Astrocyte of the spinal cord (primary cell): ENCODE data around the gene PMS1.
"Not testable (repeated sequence)": the region's sequence is repeated elsewhere in the genome, so short reads cannot be mapped to it uniquely, and the experiment has no call there.

Experiments used
- DNase-seq: peaks from one replicate; pipeline ENCODE4 v3.0.0; 2011; ENCODE audit warnings: low read depth, low spot score
- H3K4me3 ChIP-seq: 2 replicates; pipeline ENCODE4 v1.5.1; 2011; ENCODE audit warnings: low read depth, mild to moderate bottlenecking, low read length, moderate library complexity
- CTCF ChIP-seq: IDR thresholded peaks from 2 replicates; pipeline ENCODE4 v1.5.1; 2012; ENCODE audit warnings: low read depth, mild to moderate bottlenecking, low read length, inconsistent platforms
- in situ Hi-C: cut with HindIII; loops from 2 replicates; pipeline ENCODE4 v1.10.0; 2017; ENCODE audit warnings: low sequenced_read_pairs

Gene PMS1

DNA sequence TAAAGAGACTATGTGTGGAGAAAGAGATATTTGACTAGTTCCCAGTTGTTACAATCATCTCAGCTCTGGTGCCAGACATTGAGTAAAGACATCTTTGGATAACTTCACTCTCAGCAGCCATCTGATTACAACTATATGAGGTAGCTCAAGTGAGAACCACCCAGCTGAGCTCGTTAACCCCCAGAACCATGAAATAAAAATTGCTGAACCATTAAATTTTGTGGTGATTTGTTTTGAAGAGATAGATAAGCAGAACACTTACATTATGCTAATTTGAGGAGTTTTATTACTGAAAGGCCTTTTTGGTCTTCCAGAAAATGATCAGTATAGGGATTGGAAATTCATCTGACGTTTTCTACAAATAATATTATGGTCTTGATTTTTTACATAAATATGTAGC lies 101.1 kb downstream of the PMS1 start:
- no peak for DNase-seq
- in situ Hi-C loops: no loop called here
- H3K4me3 ChIP-seq: no peak overlapping the region
- TF ChIP-seq CTCF: no peak

DNA sequence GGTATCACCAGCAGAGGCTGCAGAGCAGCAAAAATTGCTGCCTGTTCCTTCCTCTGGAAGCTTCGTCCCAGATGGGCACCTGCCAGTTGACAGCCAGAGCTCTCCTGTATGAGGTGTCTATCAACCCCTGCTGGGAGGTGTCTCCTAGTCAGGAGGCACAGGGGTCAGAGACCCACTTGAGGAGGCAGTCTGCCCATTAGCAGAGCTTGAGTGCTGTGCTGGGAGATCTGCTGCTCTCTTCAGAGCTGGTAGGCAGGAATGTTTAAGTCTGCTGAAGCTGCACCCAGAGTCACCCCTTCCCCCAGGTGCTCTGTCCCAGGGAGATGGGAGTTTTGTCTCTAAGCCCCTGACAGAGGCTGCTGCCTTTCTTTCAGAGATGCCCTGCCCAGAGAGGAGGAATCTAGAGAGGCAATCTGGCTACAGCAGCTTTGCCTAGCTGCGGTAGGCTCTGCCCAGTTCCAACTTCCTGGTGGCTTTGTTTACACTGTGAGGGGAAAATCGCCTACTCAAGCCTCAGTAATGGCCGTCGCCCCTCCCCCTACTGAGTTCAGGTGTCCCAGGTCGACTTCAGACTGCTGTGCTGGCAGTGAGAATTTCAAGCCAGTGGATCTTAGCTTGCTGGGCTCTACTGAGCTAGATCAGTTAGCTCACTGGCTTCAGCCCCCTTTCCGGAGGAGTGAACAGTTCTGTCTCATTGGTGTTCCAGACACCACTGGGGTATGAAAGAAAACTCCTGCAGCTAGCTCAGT lies 108.5 kb downstream of the PMS1 start:
- in situ Hi-C loops, H3K4me3 ChIP-seq, DNase-seq: not testable (repeated sequence)

- no peak overlapping the region for H3K4me3 ChIP-seq
- DNase-seq: no peak
- in situ Hi-C loops: no loop called here
- TF ChIP-seq CTCF: no peak
These were observed 112.6 kb downstream of the PMS1 start for GRCh38 chr2:189896809-189897208.

GRCh38 chr2:189899101-189899500 lies 114.9 kb downstream of the PMS1 start:
- DNase-seq: no peak
- H3K4me3 ChIP-seq: no peak overlapping the region
- no peak for TF ChIP-seq CTCF
- in situ Hi-C loops: no loop called here

GRCh38 chr2:189900726-189901125 lies 116.5 kb downstream of the PMS1 start:
- in situ Hi-C loops: no loop called here
- no peak for TF ChIP-seq CTCF
- H3K4me3 ChIP-seq: no peak overlapping the region
- no peak for DNase-seq

DNA sequence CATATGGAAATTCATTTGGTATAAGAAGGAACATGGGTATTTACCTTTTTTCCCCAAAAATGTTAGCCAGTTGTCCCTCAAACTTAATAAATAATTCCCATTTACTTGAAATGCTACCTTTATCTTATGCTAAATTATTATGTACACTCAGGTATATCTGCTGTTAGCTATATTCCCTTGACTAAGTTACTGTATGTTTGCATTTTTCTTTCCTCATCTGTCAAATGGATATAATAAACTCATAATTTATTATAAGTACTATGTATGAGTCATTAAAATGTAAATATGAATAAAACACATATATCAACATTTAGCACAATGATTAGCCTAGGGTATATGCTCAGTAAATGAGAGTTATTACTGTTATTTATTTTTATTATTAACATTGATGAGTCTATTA lies 117.4 kb downstream of the PMS1 start:
- H3K4me3 ChIP-seq: no peak overlapping the region
- no peak for TF ChIP-seq CTCF
- in situ Hi-C loops: no loop called here
- DNase-seq: no peak

GRCh38 chr2:189913821-189914220 lies 129.6 kb downstream of the PMS1 start:
- DNase-seq: no peak
- in situ Hi-C loops: no loop called here
- TF ChIP-seq CTCF: no peak
- H3K4me3 ChIP-seq: no peak overlapping the region
